Measurements from ENCODE around the gene TOPBP1.

Gene TOPBP1

GRCh38 chr3:133607816-133608215, 53.9 kb downstream of the TOPBP1 start:
- no peak for DNase-seq (ENCODE audit: low spot score)

- no peak for DNase-seq (ENCODE audit: low spot score)
These were observed 54.8 kb downstream of the TOPBP1 start for GRCh38 chr3:133606902-133607301.

GRCh38 chr3:133606342-133606741, 55.4 kb downstream of the TOPBP1 start:
- DNase-seq (ENCODE audit: low spot score), result no peak

- no peak for DNase-seq (ENCODE audit: low spot score)
These were observed 61.1 kb downstream of the TOPBP1 start for GRCh38 chr3:133600572-133601081.

GRCh38 chr3:133599280-133599679, 62.5 kb downstream of the TOPBP1 start:
- no peak for DNase-seq (ENCODE audit: low spot score)

- no peak for DNase-seq (ENCODE audit: low spot score)
These were observed 63.3 kb downstream of the TOPBP1 start for GRCh38 chr3:133598405-133598804.

- DNase-seq (ENCODE audit: low spot score), result no peak
These were observed 66.4 kb downstream of the TOPBP1 start for GRCh38 chr3:133595341-133595740.

- DNase-seq (ENCODE audit: low spot score), result no peak
These were observed 68.5 kb downstream of the TOPBP1 start for GRCh38 chr3:133593243-133593642.

- DNase-seq (ENCODE audit: low spot score), result no peak
These were observed 68.9 kb downstream of the TOPBP1 start for GRCh38 chr3:133592843-133593242.

GRCh38 chr3:133591271-133591742, 70.4 kb downstream of the TOPBP1 start:
- DNase-seq (ENCODE audit: low spot score), result no peak

GRCh38 chr3:133589503-133589902, 72.2 kb downstream of the TOPBP1 start:
- no peak for DNase-seq (ENCODE audit: low spot score)

GRCh38 chr3:133588784-133589465, 72.8 kb downstream of the TOPBP1 start:
- no peak for DNase-seq (ENCODE audit: low spot score)

- DNase-seq (ENCODE audit: low spot score), result no peak
These were observed 73.7 kb downstream of the TOPBP1 start for GRCh38 chr3:133588035-133588434.

GRCh38 chr3:133583396-133583795, 78.3 kb downstream of the TOPBP1 start:
- DNase-seq (ENCODE audit: low spot score), result no peak

- DNase-seq (ENCODE audit: low spot score), result peak; percentile 60
These were observed 83.1 kb downstream of the TOPBP1 start for GRCh38 chr3:133578548-133579191.

GRCh38 chr3:133576169-133576568, 85.6 kb downstream of the TOPBP1 start:
- DNase-seq (ENCODE audit: low spot score), result no peak

GRCh38 chr3:133575086-133575485, 86.7 kb downstream of the TOPBP1 start:
- no peak for DNase-seq (ENCODE audit: low spot score)

- peak; percentile 79 for DNase-seq (ENCODE audit: low spot score)
These were observed 87.4 kb downstream of the TOPBP1 start for GRCh38 chr3:133574260-133574881.

GRCh38 chr3:133573629-133574194, 88.0 kb downstream of the TOPBP1 start, which contains the start of gene CDV3:
Gene CDV3 (plus strand): TSS chr3:133573686. CDS start chr3:133574045, 359 bp downstream.
- DNase-seq (ENCODE audit: low spot score), result peak; percentile 87

GRCh38 chr3:133573054-133573628, 88.6 kb downstream of the TOPBP1 start:
- peak; percentile 94 for DNase-seq (ENCODE audit: low spot score)

GRCh38 chr3:133572158-133573053, 89.3 kb downstream of the TOPBP1 start:
- DNase-seq (ENCODE audit: low spot score), result no peak
